Right lobe of liver (tissue), 6 donors: Measurements from ENCODE around the gene IL34. TPM values are rescaled to one million over a fixed set of nuclear protein-coding genes. Genes with fewer than 3 reads are reported as not detected.
"Not testable (repeated sequence)": the region's sequence is repeated elsewhere in the genome, so short reads cannot be mapped to it uniquely, and the experiment has no call there.

Experiments
- ATAC-seq, 4 donors: fragments of 200-7000 bp; cut with Tn5 transposase; one replicate each; pipeline ENCODE4 v1.9.1; 2020; ENCODE audit warnings: mild to moderate bottlenecking in 4 of 4, moderate library complexity in 4 of 4
- DNase-seq, 3 donors: peaks; one replicate each; pipeline ENCODE4 v3.0.0-alpha.2; 2020
- H3K27ac ChIP-seq, 3 donors: fragments of 200-600 bp; one replicate each; pipeline ENCODE4 v1.8.0; 2022
- H3K27me3 ChIP-seq, 2 donors: fragments of 200-600 bp; one replicate each; pipeline ENCODE4 v1.8.0; 2022
- H3K36me3 ChIP-seq, 4 donors: fragments of 200-600 bp; sonication (generic) in 1 of 4; one replicate each; pipeline versions ENCODE4 v1.5.1 to v1.8.0; 2017 to 2022; ENCODE audit warnings: control low read depth in 1 of 4
- H3K4me1 ChIP-seq, 4 donors: fragments of 200-600 bp; sonication (generic) in 1 of 4; one replicate each; pipeline versions ENCODE4 v1.5.1 to v1.8.0; 2017 to 2022; ENCODE audit warnings: control low read depth in 1 of 4
- H3K4me3 ChIP-seq, 3 donors: fragments of 200-600 bp; one replicate each; pipeline ENCODE4 v1.8.0; 2022
- H3K9me3 ChIP-seq, 4 donors: fragments of 200-600 bp; sonication (generic) in 1 of 4; one replicate each; pipeline versions ENCODE4 v1.5.1 to v1.8.0; 2017 to 2022; ENCODE audit warnings: control low read depth in 1 of 4
- CTCF ChIP-seq, 4 donors: fragments of 200-600 bp in 3 of 4; fragments of 450-650 bp in 1 of 4; IDR thresholded peaks; one replicate each; pipeline versions ENCODE4 v1.5.1 to v1.8.0; 2016 to 2022; ENCODE audit warnings: antibody characterized with exemption in 4 of 4, mild to moderate bottlenecking in 2 of 4
- POLR2A ChIP-seq: fragments of 450-650 bp; IDR thresholded peaks from one replicate; pipeline ENCODE4 v1.6.1; 2017; ENCODE audit warnings: antibody characterized with exemption, mild to moderate bottlenecking
- WGBS: methylation state at CpG from one replicate; pipeline ENCODE4 v1.1.6; 2018; ENCODE audit warnings: low coverage, low lambda C conversion rate; ENCODE audit not compliant: insufficient coverage; ENCODE audit errors: missing lambda C conversion rate; 5-methylcytosine and 5-hydroxymethylcytosine counted together
- intact Hi-C, 2 donors: fragments of 100-400 bp; cut with DNase I; formaldehyde crosslinking; loops; one replicate each; pipeline versions ENCODE4 v1.11.2 to v1.14.1; 2022
- total RNA-seq, 6 experiments: library from RNA; depleted of rRNA in 2 of 6; stranded (reverse); fragments of >200 nt in 2 of 6; fragmentation: NEBNext Ultra II Directional in 3 of 6; extraction: Animal tissue kit (Norgen Biotek cat#: 25700) in 3 of 6; gene quantifications; one replicate each; pipeline versions ENCODE4 v1.1.0 to v1.2.4, GENCODE V29; 2016 to 2023
- donor health status: DM: no; HTN: yes; CAD: no.
- donor health status: DM: no; HTN: no; CAD: no.
- donor health status: DM: no; HTN: no; CAD: no.
- donor health status: DM: no; HTN: yes; CAD: no.
- donor health status: DM: no; HTN: yes; CAD: no.

Gene IL34
- total RNA-seq, 6 experiments from 2014 or later: 0.27 to 1.1 (median 0.49) TPM

GRCh38 chr16:70670175-70670574, 23.8 kb downstream of the IL34 start:
- WGBS: 90% methylated on average over 2 of the region's 2 CpGs
- TF ChIP-seq POLR2A: no peak
- TF ChIP-seq CTCF (IDR thresholded peaks at IDR 0.05): no peak
- H3K4me3 ChIP-seq: no peak overlapping the region
- no peaks in the 10 kb centered on the region for H3K27me3 ChIP-seq
- intact Hi-C loops: no loop called here
- no peak for ATAC-seq
- H3K27ac ChIP-seq: no peak overlapping the region
- H3K9me3 ChIP-seq: no peaks in the 10 kb centered on the region
- H3K36me3 ChIP-seq: peaks cover 15 to 80% (median 57%) of the 10 kb centered on the region in 4 donors
- no peak for DNase-seq
- no peaks in the 10 kb centered on the region for H3K4me1 ChIP-seq

- H3K36me3 ChIP-seq: peaks cover 15 to 78% (median 54%) of the 10 kb centered on the region in 4 donors
- H3K27me3 ChIP-seq, H3K4me3 ChIP-seq, H3K27ac ChIP-seq, H3K9me3 ChIP-seq, H3K4me1 ChIP-seq, intact Hi-C loops, ATAC-seq: not testable (repeated sequence)
- 100% methylated on average over 3 of the region's 4 CpGs for WGBS
- DNase-seq: peak in 1 of 3 donors; percentile 3
Measured at GRCh38 chr16:70670938-70671337, 24.6 kb downstream of the IL34 start.

GRCh38 chr16:70674221-70675014, 28.1 kb downstream of the IL34 start:
- ATAC-seq (no peak), DNase-seq (peak in 1 of 3 donors; percentile 48)
- 75% methylated on average over 8 of the region's 18 CpGs for WGBS
- H3K36me3 ChIP-seq: peaks cover 15 to 87% (median 57%) of the 10 kb centered on the region in 4 donors
- no peaks in the 10 kb centered on the region for H3K4me1 ChIP-seq
- H3K4me3 ChIP-seq: no peak overlapping the region
- intact Hi-C loops: loop anchor here in 1 of 2 donors (5.0 kb wide), 1 partner anchor 83 kb away; no protein-coding TSS in a partner anchor
- H3K27ac ChIP-seq: no peak overlapping the region
- H3K9me3 ChIP-seq: no peaks in the 10 kb centered on the region
- TF ChIP-seq CTCF (IDR thresholded peaks at IDR 0.05): no peak
- no peak for TF ChIP-seq POLR2A
- H3K27me3 ChIP-seq: no peaks in the 10 kb centered on the region

DNA sequence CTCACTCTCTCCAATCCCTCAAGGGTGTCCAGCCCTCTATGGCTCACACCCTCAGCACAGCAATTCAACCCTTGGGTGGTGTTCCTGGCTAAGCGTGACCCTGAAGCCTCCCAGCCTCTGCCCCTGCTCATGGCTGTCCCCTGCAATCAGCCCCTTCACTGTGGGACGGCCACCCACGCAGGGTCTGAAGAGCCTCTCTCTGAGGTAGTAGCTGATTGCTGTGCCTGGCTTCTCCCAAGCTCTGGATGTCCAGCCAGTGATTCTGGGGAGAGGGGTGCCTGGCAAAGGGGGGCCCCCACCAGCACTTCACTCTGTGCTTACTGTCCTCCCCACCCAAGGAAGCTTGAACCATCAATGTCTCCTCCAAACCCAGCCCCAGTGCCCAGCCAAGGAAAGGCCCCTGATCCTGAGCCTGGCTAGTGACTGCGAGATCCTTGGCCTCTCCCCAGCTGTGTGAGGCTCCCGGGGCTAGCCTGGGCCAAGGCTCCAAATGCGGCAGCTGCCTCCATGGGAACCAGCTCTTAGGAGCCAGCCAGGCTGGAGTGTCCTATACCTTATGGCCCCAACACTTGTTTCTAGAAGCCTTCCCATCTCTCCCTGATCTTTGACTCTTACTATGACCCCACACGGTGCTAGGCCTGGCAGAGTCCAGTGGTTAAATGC, 29.6 kb downstream of the IL34 start:
- DNase-seq: peak in 1 of 3 donors; percentile 35
- WGBS: 18% methylated on average over 1 of the region's 7 CpGs
- peaks cover 0 to 1% (median 0%) of the 10 kb centered on the region in 4 donors for H3K4me1 ChIP-seq
- H3K4me3 ChIP-seq: no peak overlapping the region
- H3K9me3 ChIP-seq: no peaks in the 10 kb centered on the region
- no peaks in the 10 kb centered on the region for H3K27me3 ChIP-seq
- intact Hi-C loops: loop anchor here in 1 of 2 donors (5.0 kb wide), 1 partner anchor 81 kb away; no protein-coding TSS in a partner anchor
- no peak for TF ChIP-seq CTCF (IDR thresholded peaks at IDR 0.05)
- no peak for TF ChIP-seq POLR2A
- no peak overlapping the region for H3K27ac ChIP-seq
- ATAC-seq: peak in 1 of 4 donors; percentile 5
- H3K36me3 ChIP-seq: peaks cover 4 to 83% (median 47%) of the 10 kb centered on the region in 4 donors
